ENCODE data around the gene IFIT1.
"Not testable (repeated sequence)": the region's sequence is repeated elsewhere in the genome, so short reads cannot be mapped to it uniquely, and the experiment has no call there.

IFIT1 gene

DNA sequence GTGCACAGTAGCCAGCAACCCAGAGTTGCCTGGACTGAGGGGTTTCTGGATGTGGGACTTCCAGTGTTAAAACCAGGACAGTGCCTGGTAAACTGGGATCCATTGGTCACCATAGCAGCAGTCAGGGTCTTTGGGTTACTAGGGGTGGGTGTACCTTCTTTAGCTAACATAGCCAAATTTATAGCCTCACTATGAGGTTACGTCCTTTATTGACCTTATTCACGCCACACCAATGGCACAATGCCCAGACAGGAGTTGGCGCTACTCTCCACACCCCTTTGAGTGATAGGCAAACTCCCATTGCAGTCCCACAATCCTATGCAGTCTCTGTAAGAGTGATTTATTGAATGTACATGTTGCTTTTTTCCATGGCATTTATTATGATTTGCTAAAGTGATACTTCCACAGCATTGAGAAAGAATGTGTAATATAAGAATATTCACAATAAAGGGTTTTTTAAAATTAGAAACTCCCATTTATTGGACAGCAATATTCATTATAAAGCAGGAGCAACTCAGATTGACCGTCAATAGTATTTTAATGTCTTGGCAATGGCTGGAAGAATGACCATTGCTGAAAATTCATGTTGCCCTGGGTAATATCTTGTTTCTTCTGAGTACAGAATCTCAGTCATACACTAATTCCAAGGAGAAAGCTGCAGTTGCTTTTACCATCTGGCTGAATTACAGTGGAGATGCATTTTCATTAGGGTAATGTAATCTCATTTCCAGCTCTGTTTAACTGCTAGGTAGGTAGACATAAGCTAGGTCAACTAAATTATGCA is 48.0 kb downstream of the IFIT1 start:
- DNase-seq (ENCODE audit: low spot score) = no peak

DNA sequence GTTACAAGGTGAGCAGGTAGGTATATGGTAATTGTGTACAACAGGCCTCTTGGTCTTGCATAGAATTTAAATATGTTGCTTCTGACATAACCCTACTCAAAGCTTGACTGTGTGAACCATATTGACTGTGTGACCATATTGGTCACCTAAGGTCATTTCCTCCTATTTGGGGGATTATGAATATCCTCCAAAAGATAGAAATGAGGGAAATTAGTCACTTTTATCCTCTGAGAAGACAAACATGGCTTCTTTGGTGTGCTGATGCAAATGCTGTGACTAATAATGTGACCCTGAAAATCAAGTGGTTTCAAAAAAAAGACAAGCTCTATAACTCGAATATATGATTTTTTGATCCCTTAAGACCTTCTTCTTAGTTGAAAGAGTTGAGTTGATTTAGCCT is 49.9 kb downstream of the IFIT1 start:
- no peak for DNase-seq (ENCODE audit: low spot score)

DNA sequence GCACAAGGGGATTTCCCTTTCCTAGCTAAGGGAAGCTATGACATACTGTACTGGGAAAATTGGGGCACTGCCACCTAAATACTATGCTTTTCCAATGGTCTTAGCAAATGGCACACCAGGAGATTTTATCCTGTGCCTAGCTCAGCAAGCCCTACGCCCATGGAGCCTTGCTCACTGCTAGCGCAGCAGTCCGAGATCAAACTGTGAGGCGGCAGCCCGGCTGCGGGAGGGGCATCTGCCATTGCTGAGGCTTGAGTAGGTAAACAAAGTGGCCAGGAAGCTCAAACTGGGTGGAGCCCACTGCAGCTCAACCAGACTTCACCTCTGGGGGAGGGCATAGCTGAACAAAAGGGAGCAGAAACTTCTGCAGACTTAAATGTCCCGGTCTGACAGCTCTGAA is 52.4 kb downstream of the IFIT1 start:
- DNase-seq (ENCODE audit: low spot score) = not testable (repeated sequence)

DNA sequence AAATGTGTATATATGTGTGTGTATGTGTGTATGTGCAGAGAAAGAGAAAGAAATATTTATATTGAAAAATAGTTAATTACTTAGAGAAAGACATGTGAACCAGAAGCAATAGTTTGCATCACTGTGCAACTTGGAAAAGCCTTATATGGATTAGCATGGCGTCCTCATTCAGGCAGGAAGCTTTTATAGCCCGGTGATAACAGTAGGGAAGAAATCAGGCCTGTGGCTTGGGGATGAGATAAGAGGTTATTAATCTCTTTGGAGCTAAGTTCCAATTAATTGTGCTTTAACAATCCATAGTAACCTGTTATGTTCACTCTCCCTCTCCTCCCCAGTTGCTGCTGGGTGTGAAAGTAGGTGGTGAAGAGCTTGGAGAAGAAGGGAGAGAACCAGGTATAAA is 58.5 kb downstream of the IFIT1 start:
- no peak for DNase-seq (ENCODE audit: low spot score)

DNA sequence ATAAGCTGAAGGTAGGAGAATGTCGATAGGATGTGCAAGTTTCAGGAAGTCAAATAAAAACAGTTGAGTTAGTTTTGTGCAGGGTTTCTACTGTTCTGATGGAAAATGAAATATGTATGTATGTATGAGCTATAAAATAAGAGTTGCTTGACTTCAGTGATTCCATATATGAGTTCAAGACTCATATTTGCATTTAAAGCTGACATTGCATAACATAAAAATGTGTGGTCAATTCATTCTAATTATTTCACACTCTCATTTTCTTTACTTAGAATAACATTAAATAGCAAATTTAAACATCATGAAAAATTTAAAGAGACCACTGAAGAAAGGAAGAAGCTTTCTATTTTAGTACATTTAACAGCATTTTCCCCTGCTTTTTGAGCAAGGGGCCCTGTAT is 59.8 kb downstream of the IFIT1 start:
- no peak for DNase-seq (ENCODE audit: low spot score)

DNA sequence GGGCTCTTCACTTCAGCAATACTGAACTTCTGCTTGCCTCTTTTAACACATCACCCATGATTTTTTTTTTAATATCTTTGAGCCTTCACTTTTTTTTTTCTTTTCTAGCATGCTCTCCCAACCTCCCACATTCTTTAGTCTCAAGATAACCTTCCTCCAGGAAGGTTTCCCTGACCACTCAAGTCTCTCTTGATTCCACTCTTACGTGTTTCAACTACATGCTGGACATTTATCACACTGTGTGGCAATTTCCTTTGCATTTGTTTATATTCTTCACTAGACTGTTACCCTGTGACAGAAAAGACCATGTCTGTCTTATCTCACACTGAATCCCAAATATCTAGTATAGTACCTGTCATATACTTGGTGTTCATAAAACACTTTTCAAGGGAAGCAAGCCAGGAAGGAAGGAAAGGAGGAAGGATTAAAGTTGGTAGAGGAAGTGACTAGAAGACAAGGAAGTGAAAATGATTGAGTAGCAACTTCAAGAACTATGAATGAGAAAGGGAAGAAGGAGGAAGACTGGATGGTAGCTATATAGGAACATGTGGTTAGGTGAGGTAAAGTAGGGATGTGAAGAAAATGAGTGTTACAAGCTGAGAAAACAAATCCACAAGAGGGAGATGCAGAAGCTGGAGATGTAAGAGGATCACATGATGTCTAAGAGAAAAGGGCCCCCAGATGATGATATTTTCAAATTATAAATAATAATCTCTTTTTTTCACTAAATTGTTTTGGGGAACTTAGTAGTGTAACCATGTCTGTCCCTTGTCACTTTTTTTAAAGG is 62.3 kb downstream of the IFIT1 start:
- no peak for DNase-seq (ENCODE audit: low spot score)
